ENCODE data around the gene MLLT1.

GRCh38 chr19:6267552-6268381 is 12.0 kb downstream of the MLLT1 start:
- TF ChIP-seq, protein P1, sequence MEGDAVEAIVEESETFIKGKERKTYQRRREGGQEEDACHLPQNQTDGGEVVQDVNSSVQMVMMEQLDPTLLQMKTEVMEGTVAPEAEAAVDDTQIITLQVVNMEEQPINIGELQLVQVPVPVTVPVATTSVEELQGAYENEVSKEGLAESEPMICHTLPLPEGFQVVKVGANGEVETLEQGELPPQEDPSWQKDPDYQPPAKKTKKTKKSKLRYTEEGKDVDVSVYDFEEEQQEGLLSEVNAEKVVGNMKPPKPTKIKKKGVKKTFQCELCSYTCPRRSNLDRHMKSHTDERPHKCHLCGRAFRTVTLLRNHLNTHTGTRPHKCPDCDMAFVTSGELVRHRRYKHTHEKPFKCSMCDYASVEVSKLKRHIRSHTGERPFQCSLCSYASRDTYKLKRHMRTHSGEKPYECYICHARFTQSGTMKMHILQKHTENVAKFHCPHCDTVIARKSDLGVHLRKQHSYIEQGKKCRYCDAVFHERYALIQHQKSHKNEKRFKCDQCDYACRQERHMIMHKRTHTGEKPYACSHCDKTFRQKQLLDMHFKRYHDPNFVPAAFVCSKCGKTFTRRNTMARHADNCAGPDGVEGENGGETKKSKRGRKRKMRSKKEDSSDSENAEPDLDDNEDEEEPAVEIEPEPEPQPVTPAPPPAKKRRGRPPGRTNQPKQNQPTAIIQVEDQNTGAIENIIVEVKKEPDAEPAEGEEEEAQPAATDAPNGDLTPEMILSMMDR (IDR thresholded peaks at IDR 0.05 in 4 of 5, conservative IDR thresholded peaks at IDR 0.05 in 1 of 5), result no peak
- no peak for TF ChIP-seq POLR2A (IDR thresholded peaks at IDR 0.05)

All from gastrocnemius medialis (tissue), 4 donors.